ENCODE data around the gene TARBP1. TPM values are rescaled to one million over a fixed set of nuclear protein-coding genes. Genes with fewer than 3 reads are reported as not detected.

TARBP1 gene
- total and polyA plus RNA-seq, 2 of the 8 experiments (the other 6 are each of a cell fraction or from before 2014, with no cell fraction given): 21.9 to 32.3 TPM

DNA sequence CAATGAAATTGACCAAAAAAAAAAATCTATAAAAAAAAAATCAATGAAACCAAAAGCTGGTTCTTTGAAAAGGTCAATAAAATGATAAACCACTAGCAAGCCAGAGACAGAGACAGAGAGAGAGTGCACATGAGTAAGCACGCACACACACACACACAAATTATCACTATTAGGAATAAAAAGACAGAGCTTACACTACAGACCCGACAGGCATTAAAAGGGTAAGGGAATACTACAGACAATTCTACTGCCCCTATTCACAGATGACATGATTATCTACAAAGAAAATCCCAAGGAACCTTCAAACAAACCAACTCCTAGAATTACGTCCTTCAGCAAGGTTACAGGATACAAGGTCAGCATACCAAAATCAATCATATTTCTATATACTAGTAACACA is 38.6 kb downstream of the TARBP1 start:
- DNase-seq (ENCODE audit: low read depth in 1 of 2, low spot score in 2 of 2) (no peak), FAIRE-seq (no peak)
- no peak overlapping the region for H3K27ac ChIP-seq (ENCODE audit: low read depth, low read length)
- peaks cover 0 to 4% (median 1%) of the 10 kb centered on the region in 4 experiments; a peak in 2 of 8 replicates for H3K36me3 ChIP-seq (ENCODE audit: control insufficient read depth in 2 of 4, insufficient read depth in 4 of 4, low read length in 3 of 4)
- H2BK12ac ChIP-seq (ENCODE audit: low read depth, low read length): no peak overlapping the region
- peaks cover 0 to 4% of the 10 kb centered on the region in 2 experiments; a peak in 1 of 4 replicates for H3K79me2 ChIP-seq (ENCODE audit: control insufficient read depth in 1 of 2, insufficient read depth in 2 of 2, low read length in 2 of 2)
- H3K4me2 ChIP-seq (ENCODE audit: insufficient read depth in 1 of 2, low read depth in 2 of 2, low read length in 2 of 2): no peak overlapping the region
- H2BK15ac ChIP-seq (ENCODE audit: low read length): no peak overlapping the region
- 97% methylated on average over 3 of the region's 3 CpGs; no CpG with 5 or more reads in 1 of the 2 experiments for WGBS, 2 experiments (ENCODE audit: extremely low coverage in 1 of 2, insufficient coverage in 1 of 2, insufficient read length in 1 of 2, insufficient replicate concordance in 2 of 2, low coverage in 1 of 2, low lambda C conversion rate in 2 of 2, missing lambda C conversion rate in 1 of 2)
- H3K4me1 ChIP-seq (replicated peaks in 1 of 4; ENCODE audit: control insufficient read depth in 3 of 4, insufficient read depth in 4 of 4, low read length in 3 of 4): no peaks in the 10 kb centered on the region
- no peaks in the 10 kb centered on the region for H3K9me3 ChIP-seq (ENCODE audit: insufficient read depth in 2 of 2, low read depth in 1 of 2, low read length in 1 of 2)
- no peaks in the 10 kb centered on the region for H3K23me2 ChIP-seq (ENCODE audit: low read depth, low read length)
- H3K4ac ChIP-seq (replicated peaks; ENCODE audit: insufficient read length, low read depth, low read length): no peak overlapping the region
- no peak overlapping the region for H3K23ac ChIP-seq (ENCODE audit: insufficient read length)
- no peak overlapping the region for H2BK5ac ChIP-seq (ENCODE audit: low read depth, low read length)
- ChIA-PET POLR2A (ENCODE audit: partially characterized antibody) (no interaction called here), CTCF (ENCODE audit: partially characterized antibody) (no interaction called here)
- H3K56ac ChIP-seq (replicated peaks; ENCODE audit: insufficient read length, low read depth, low read length): no peak overlapping the region
- no peak overlapping the region for H4K5ac ChIP-seq (ENCODE audit: insufficient read length, low read depth, low read length)
- no peak overlapping the region for H3K4me3 ChIP-seq (ENCODE audit: extremely low read depth in 1 of 4, insufficient read depth in 2 of 4, low read depth in 3 of 4, low read length in 4 of 4)
- H3K27me3 ChIP-seq (replicated peaks in 1 of 4; ENCODE audit: control insufficient read depth in 3 of 4, extremely low read depth in 1 of 4, insufficient read depth in 3 of 4, low read length in 3 of 4): no peaks in the 10 kb centered on the region
- TF ChIP-seq BACH1 (IDR thresholded peaks at IDR 0.05; ENCODE audit: low read length) (no peak), JUND (IDR thresholded peaks at IDR 0.05; ENCODE audit: low read length) (no peak), KDM1A (IDR thresholded peaks at IDR 0.05; ENCODE audit: borderline replicate concordance, low read length) (no peak), EZH2 (IDR thresholded peaks at IDR 0.05; ENCODE audit: low read depth, low read length, severe bottlenecking) (no peak)
- H2BK20ac ChIP-seq (ENCODE audit: low read length): no peak overlapping the region
- no peaks in the 10 kb centered on the region for H4K20me1 ChIP-seq (replicated peaks in 1 of 2; ENCODE audit: control insufficient read depth in 1 of 2, insufficient read depth in 2 of 2, low read length in 2 of 2)
- H3K9ac ChIP-seq (replicated peaks in 1 of 4; ENCODE audit: extremely low read depth in 1 of 4, low read depth in 3 of 4, low read length in 3 of 4): no peak overlapping the region
- no peak overlapping the region for H2AFZ ChIP-seq (ENCODE audit: low read length)
- peaks cover 3% of the 10 kb centered on the region for H3K79me1 ChIP-seq (ENCODE audit: low read depth, low read length)
- H2AK5ac ChIP-seq (ENCODE audit: low read depth, low read length): no peak overlapping the region
- no peak overlapping the region for H3K18ac ChIP-seq (ENCODE audit: extremely low read depth, low read length)
- no peak overlapping the region for H4K91ac ChIP-seq (replicated peaks; ENCODE audit: insufficient read length, low read length)
- H4K8ac ChIP-seq (ENCODE audit: extremely low read depth, insufficient read depth, low read length): no peak overlapping the region
- H2BK120ac ChIP-seq (replicated peaks; ENCODE audit: low read depth, low read length): no peak overlapping the region
- no peak overlapping the region for H3K14ac ChIP-seq (ENCODE audit: insufficient read length)
